ENCODE results near the gene CHCHD6. TPM values are rescaled to one million over a fixed set of nuclear protein-coding genes. Genes with fewer than 3 reads are reported as not detected.

CHCHD6 gene
- polyA plus RNA-seq, 3 donors = 16.0 to 23.8 (median 21.9) TPM

- no peak for DNase-seq
These were observed 301.9 kb downstream of the CHCHD6 start for GRCh38 chr3:127005864-127006500.

GRCh38 chr3:127006781-127007436 is 302.9 kb downstream of the CHCHD6 start:
- no peak for DNase-seq

DNA sequence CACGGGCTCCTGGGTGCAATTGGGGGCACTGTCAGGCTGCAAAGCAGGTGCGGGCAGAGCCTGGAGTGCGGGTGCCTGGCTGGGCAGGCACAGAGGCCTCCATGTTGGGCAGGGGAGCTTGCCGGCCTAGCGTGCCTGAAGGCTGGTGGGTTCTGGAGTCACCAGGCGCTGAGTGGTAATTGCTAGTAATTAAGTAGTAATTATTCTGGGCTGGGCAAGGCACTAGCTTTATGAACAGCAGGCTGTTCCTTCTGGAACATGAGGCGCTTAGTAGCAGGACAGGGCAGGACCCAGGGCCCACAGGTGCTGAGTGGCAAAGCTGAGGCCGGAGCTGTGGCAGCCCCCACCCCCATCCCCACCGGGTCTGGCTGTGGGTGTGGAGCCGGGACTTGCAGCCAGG is 304.2 kb downstream of the CHCHD6 start:
- DNase-seq = no peak

- no peak for DNase-seq
These were observed 305.5 kb downstream of the CHCHD6 start for GRCh38 chr3:127009531-127009930.

Other genes with a start within 250 kb of the CHCHD6 start
- gene ZXDC, start 228.3 kb upstream of the CHCHD6 start, polyA plus RNA-seq (ENCODE audit: insufficient read length in 3 of 3) = 10 to 100 TPM; 31.3 to 46.5 (median 45.9) TPM
- gene UROC1, start 186.5 kb upstream of the CHCHD6 start, polyA plus RNA-seq (ENCODE audit: insufficient read length in 3 of 3) = under 1 TPM; 0.06 to 0.19 (median 0.13) TPM
- gene CHST13, start 180.1 kb upstream of the CHCHD6 start, polyA plus RNA-seq (ENCODE audit: insufficient read length in 3 of 3) = 10 to 100 TPM in 1 of 3 donors, 1 to 10 TPM in 2; 7.4 to 11.0 (median 8.1) TPM
- under 1 TPM in 2 of 3 donors, not detected in 1; 0.04 to 0.25 TPM for gene C3orf22, start 145.3 kb upstream of the CHCHD6 start, polyA plus RNA-seq (ENCODE audit: insufficient read length in 3 of 3)
- gene TXNRD3, start 49.1 kb upstream of the CHCHD6 start, polyA plus RNA-seq (ENCODE audit: insufficient read length in 3 of 3) = 10 to 100 TPM; 15.4 to 18.2 (median 16.7) TPM